Fibroblast of the aortic adventitia (primary cell): ENCODE measurements around the gene OR10G7. TPM values are rescaled to one million over a fixed set of nuclear protein-coding genes. Genes with fewer than 3 reads are reported as not detected.

Source experiments
- DNase-seq: peaks from one replicate; pipeline ENCODE4 v3.0.0-alpha.2; 2010; ENCODE audit warnings: low read depth
- H3K4me3 ChIP-seq: 2 replicates; pipeline ENCODE4 v1.5.1; 2011; ENCODE audit warnings: low read depth, mild to moderate bottlenecking, control low read depth, low read length, moderate library complexity
- CTCF ChIP-seq: IDR thresholded peaks from 2 replicates; pipeline ENCODE4 v1.5.1; 2011; ENCODE audit warnings: mild to moderate bottlenecking, low read length, control low read depth, inconsistent platforms; ENCODE audit not compliant: insufficient read depth
- total RNA-seq: library from RNA; depleted of rRNA; stranded (reverse); fragments of >200 nt; gene quantifications from 2 replicates; pipeline ENCODE4 v1.2.3, GENCODE V29; 2012; ENCODE audit warnings: low replicate concordance

Gene OR10G7
- not detected in 2 replicates for total RNA-seq

GRCh38 chr11:124041254-124041653 lies at the start of gene OR10G7:
OR10G7 (minus strand) TSS chr11:124041325; CDS start chr11:124039001, 2,324 bp downstream.
- H3K4me3 ChIP-seq: no peak within 1 kb of the TSS
- no peak for DNase-seq
- no peak for TF ChIP-seq CTCF

GRCh38 chr11:124085997-124086846 lies 45.1 kb upstream of the OR10G7 start:
- DNase-seq: no peak
- no peak for TF ChIP-seq CTCF
- no peak overlapping the region for H3K4me3 ChIP-seq

- no peak overlapping the region for H3K4me3 ChIP-seq
- no peak for DNase-seq
- TF ChIP-seq CTCF: no peak
These were observed 44.5 kb upstream of the OR10G7 start for GRCh38 chr11:124085583-124085982.

GRCh38 chr11:124082371-124082770 lies 41.2 kb upstream of the OR10G7 start:
- no peak overlapping the region for H3K4me3 ChIP-seq
- DNase-seq: no peak
- TF ChIP-seq CTCF: no peak

- no peak for DNase-seq
- no peak for TF ChIP-seq CTCF
- no peak overlapping the region for H3K4me3 ChIP-seq
These were observed 40.4 kb upstream of the OR10G7 start for GRCh38 chr11:124081483-124081882.

GRCh38 chr11:124080327-124081001 lies 39.3 kb upstream of the OR10G7 start:
- DNase-seq: no peak
- TF ChIP-seq CTCF: no peak
- H3K4me3 ChIP-seq: no peak overlapping the region
